HG02981 (cell line): ENCODE results near the gene HMG20B.

Source experiments
- ATAC-seq: cut with Tn5 transposase; IDR thresholded peaks from one replicate; pipeline ENCODE4 v1.9.1; 2021; ENCODE audit warnings: mild to moderate bottlenecking, moderate library complexity; ENCODE audit not compliant: unreplicated experiment

The HMG20B gene

DNA sequence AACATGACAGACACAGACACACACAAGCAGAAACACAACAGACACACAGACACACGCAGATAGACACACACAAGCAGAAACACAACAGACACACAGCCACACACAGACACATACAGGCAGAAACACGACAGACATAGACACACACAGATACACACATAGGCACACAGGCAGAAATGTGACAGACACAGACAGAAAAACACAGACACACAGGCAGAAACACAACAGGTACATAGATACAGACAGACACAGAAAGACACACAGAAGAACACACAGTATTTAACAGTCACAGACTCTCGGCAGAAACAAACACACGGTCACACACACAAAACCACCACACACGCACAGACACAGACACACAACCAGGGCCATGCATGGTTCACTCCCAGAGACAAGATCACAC, 33.0 kb downstream of the HMG20B start:
- no peak for ATAC-seq

GRCh38 chr19:3606174-3606689, 33.5 kb downstream of the HMG20B start:
- ATAC-seq = no peak

DNA sequence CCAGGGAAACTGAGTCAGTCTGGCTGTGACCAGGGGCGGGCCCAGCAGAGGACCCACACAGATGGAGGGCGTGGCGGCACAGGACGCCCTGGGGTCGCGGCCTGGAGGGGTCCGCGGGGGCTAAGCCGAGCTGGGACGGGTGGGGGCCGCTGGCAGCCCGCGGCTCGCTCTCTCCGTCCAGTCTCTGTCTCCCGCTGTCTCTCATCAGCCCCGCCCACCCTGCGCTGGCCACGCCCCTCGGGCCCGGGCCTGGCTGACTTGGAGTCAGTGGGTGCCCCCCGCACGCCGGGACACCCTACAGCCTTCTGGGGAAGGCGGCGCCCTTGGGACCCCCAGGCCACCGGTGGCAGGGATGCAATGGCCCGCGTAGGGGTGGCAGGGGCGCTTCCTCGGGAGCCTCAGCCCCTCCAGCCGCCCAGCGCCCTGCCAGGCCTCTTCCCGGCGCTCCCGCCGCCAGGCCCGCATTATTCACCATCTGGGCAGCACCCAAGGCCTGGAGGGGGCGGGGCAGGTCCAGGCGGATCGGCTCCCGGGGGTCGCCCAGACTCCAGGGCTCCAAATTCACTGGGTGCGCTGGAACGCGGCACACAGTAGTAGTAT, 34.0 kb downstream of the HMG20B start, which contains the start of gene TBXA2R:
Gene TBXA2R (minus strand): TSS at position 186 of the 600 bp plus-strand sequence. CDS start 6,241 bp downstream, outside the sequence.
- ATAC-seq = no peak

GRCh38 chr19:3607303-3608078, 34.7 kb downstream of the HMG20B start:
- ATAC-seq = no peak

GRCh38 chr19:3608079-3608641, 35.4 kb downstream of the HMG20B start:
- no peak for ATAC-seq

DNA sequence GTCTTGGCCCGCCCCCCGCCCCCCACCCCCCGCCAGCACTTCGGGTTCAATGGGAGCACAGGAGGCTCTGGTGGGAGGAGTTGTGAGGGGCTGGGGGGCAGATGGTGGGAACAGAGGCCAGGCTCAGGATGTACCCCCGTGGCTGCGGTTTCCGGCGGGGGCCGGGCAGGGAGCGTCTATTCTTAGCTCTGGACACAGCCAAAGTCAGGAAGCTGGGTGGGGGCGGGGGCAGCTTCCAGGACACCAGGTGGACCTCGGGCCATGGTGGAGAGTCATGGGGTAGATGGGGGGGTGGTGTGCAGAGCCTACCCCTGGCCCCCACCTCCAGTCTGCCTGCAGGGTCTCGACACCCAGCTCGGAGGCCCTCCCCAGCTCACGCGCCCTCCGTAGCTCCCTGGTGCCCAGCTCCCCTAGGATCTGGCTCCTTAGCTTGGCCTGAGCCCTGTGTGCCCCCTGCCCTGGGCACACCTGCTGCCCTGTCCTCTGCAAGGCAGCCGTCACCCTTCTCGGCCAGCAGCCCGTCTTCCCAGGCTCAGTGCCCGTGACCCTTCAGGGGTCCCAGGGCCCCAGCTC, 36.1 kb downstream of the HMG20B start:
- no peak for ATAC-seq

- no peak for ATAC-seq
Measured at GRCh38 chr19:3609779-3610719, 37.3 kb downstream of the HMG20B start.

GRCh38 chr19:3610745-3611717, 38.3 kb downstream of the HMG20B start:
- ATAC-seq = no peak

DNA sequence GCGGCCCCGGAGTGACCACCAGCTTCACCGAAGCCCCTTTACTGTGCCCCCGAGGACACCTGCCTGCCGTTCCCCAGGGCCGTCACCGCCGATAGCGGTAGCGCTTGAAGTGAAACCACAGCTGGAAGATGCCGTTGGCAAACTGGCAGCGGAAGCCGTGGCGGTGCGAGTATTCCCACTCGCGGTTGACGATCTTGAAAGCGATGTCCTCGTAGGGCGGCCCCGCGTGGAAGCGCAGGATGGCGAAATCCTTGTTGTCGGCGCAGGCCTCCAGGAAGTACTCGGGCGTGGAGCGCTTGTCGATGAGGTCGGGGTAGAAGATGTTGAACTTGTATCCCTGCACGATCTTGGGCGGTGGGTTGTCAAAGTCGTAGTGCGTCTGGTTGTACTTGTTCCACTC, 39.1 kb downstream of the HMG20B start:
- no peak for ATAC-seq

GRCh38 chr19:3612330-3612729, 39.6 kb downstream of the HMG20B start:
- no peak for ATAC-seq

- ATAC-seq = no peak
Measured at GRCh38 chr19:3612901-3613741, 40.4 kb downstream of the HMG20B start.

GRCh38 chr19:3613818-3614661, 41.3 kb downstream of the HMG20B start:
- ATAC-seq = no peak

- ATAC-seq = no peak
Measured at GRCh38 chr19:3614858-3615505, 42.2 kb downstream of the HMG20B start.

DNA sequence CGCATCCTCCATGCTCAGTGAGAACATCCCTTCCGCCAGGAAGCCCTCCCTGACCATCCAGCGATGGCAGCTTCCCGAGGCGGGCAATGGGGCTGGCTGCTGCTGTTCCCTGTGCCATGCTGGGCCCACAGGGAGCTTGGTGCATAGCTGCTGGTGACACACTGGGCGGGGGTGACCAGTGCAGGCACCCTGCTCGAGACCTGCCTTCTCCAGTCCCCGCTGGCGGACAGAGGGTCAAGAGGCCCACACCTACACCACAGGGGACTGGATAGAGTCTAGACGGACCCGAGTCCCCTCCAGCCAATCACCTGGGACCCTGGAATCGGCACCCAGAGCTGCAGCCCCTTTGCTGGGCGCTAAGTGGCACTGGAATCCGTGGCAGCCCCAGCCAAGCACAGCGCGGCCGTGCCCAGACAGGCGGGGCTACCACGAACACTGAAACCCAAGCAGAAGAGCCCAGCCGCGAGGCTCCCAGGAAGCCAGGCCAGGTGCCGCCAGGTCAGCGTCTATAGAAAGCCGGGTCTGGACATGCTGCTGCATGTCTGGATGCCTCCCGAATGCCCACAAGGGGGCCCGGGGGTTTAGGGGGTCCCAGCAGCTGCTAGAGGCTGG, 42.9 kb downstream of the HMG20B start:
- no peak for ATAC-seq

DNA sequence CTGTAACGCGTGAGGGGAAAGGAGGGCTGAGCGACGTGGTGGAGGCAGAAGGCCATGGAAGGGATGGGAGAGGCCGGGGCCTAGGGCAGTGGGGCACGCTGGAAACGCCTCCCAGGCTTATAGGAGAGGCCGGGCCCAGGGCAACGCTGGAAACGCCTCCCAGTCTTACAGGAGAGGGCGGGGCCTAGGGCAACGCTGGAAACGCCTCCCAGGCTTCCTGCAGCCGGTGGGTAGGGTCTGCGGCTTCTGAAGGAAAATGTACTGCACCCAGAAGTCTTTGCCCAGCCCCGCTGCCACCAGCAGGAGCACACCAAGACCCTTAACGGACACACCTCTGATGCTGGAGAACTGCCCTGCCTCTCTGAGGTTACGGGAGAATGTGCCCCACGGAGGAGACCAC, 44.7 kb downstream of the HMG20B start:
- no peak for ATAC-seq

DNA sequence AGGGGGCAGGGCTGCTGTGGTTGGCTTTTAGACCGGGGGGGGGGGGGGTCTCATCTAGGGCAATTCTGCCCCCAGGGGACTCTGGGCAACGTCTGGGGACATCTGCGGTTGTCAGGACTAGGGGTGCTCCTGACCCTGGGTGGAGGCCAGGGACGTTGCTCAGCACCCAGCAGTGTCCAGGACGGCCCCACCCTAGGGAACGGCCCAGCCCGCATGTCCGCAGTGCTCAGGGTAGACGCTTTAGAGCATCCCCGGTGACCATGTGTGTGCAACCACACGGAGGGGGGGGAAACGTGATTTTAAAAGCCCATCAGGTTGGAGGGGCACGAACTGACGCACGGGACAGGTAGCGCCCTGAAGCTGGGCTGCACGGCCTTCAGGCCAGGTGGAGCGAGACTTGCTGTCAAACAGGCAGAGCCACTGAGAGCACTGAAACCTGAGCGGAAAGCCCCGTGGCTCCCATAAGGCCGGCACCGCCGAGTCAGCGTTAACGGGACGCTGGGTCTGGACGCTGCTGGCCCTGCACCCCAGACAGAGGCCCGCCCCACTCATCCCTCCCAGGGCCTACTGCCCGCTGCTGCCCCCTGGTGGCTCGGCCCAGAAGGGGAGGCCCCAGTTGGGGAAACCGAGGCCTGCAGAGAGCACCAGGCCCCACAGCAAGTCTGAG, 45.5 kb downstream of the HMG20B start:
- ATAC-seq = no peak
